NOMO-1 (cell line): ENCODE data around the gene PDS5B.
"Not testable (repeated sequence)": the region's sequence is repeated elsewhere in the genome, so short reads cannot be mapped to it uniquely, and the experiment has no call there.

ENCODE experiments used
- DNase-seq, 2 experiments: peaks; one replicate each; lab custom pipeline; 2025; ENCODE audit not compliant: unreplicated experiment in 2 of 2; lab: John Stamatoyannopoulos, UW

The PDS5B gene

GRCh38 chr13:32721131-32722034 is 135.1 kb downstream of the PDS5B start:
- DNase-seq: not testable (repeated sequence)

DNA sequence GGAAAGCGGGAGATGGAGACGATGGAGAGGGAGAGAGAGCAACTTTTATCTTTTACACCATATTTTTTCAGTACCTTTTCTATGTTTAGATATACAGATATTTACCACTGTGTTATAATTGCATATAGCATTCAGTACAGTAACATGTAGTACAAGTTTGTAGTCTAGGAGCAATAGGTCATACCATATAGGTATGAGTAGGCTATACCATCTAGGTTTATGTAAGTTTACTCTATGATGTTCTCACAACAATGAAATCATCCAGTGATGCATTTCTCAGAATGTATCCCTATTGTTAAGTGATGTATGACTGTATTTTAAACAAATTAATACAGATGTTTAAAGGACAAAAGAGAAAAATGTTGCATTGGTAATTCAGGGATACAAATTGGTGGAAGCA is 136.1 kb downstream of the PDS5B start:
- DNase-seq: no peak

GRCh38 chr13:32723987-32724386 is 137.7 kb downstream of the PDS5B start:
- DNase-seq: no peak

- peak; percentile 14 to 30 for DNase-seq
Observed at GRCh38 chr13:32726374-32727037, 140.3 kb downstream of the PDS5B start.

- DNase-seq: no peak
Observed at GRCh38 chr13:32728327-32728726, 142.1 kb downstream of the PDS5B start.

- DNase-seq: not testable (repeated sequence)
Observed at GRCh38 chr13:32729097-32729496, 142.8 kb downstream of the PDS5B start.

DNA sequence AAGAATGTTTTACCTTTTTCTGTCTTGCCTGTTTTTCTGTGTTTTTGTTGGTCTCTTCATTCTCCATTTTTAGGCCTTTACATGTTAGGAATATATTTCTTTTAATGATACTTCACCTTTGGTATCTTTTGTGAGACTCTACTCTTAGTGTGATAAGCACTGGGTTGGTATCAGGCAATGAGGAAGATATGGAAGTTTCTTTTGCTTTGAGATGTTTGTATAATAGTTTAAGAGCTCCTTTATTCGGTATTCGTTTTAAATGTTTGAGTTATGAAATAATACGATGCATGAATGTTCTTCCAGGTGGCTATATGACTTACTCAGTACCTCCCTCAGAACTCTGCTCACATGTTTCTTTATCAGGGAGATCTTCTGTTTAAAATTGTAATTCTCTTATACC is 144.8 kb downstream of the PDS5B start:
- DNase-seq: no peak

DNA sequence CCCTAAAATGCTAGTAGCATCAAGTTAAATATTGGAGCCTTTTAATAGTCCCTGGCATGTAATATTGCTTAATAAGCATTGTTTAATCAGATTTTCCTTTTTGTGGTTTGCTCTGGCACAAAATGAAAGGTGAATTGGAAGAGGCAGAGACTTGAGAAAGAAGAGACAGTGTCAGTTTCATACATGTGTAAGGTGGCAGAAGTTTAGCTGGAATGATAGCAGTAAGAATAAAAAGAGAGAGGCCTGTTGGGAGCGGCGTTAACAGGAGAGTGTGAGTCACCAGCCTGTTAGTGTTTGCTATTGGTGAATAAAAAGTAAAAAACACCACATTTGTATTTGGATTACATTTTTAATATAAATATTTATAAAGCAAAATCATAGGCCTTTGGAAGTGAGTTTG is 145.3 kb downstream of the PDS5B start:
- DNase-seq: no peak

DNA sequence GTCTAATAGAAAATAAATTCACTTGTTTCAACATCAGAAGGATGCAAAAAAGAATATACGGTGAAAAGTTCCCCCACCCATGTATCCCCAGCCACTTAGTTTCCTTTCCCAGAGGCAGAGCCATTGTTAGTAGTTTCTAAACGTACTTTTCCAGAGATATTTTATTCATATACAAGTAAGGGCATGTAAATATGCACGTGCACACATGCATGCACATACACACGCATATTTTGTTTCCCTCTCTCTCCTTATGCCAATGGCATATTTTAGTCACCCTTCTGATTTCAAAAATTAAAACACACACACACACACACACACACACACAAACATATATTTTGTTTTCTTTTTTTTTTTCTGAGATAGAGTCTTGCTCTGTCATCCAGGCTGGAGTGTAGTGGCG is 147.4 kb downstream of the PDS5B start:
- DNase-seq: no peak

DNA sequence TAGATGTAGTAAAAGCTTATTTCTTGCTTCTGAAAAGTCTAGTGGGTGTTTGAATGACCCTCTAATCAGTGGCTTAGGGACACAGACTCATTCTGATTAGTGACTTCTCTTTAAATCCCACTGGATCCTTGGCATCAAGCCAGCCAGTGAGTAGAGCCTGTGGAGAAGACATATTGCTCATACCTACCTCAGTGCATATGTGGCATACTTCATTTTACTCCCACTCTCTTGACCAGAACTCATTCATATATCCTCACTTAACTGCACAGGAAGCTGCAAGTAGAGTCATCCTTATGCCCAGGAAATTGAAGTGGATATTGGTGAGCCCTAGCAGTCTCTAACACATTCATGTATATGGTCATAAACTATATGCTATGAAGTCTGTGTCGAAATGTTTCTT is 148.3 kb downstream of the PDS5B start:
- DNase-seq: no peak

DNA sequence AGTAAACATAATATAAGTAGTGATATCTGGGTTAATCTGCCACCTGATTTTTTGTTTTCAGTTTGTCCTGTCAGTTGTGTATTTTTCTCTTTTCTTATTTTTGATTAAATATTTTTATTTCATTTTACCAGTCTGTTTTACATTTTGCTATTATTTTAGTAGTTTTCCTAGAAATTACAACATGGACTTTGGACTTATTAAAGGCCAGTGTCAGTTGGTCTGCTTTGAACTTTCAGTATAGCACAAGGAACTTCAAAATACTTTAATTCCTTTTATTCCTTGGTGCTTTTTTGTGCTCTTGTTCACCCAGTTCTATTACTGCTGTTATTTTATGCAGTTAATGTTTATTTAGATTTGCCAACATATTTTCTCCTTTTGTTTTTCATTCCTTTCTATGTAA is 149.6 kb downstream of the PDS5B start:
- DNase-seq: no peak

GRCh38 chr13:32736648-32737047 is 150.4 kb downstream of the PDS5B start:
- DNase-seq: no peak

GRCh38 chr13:32737111-32737571 is 150.9 kb downstream of the PDS5B start:
- peak in 1 of 2 experiments; percentile 37 for DNase-seq

DNA sequence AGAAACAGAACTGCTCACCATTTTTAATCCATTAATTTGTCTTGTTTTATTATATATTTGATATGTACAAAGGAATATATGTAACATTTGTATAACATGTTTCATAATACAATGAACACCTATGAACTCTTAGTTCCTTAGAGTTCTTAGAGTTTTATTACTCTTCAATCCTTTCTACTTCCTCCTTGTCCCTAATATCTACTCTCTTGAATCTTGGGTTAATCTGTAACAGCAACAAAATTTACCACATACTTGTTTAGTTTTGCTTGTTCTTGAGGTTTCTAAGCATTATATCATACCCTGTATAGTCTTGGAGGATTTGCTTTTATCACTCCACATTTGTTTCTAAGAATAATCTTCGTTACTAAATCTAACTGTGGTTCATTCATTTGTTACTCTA is 151.4 kb downstream of the PDS5B start:
- DNase-seq: peak in 1 of 2 experiments; percentile 27

DNA sequence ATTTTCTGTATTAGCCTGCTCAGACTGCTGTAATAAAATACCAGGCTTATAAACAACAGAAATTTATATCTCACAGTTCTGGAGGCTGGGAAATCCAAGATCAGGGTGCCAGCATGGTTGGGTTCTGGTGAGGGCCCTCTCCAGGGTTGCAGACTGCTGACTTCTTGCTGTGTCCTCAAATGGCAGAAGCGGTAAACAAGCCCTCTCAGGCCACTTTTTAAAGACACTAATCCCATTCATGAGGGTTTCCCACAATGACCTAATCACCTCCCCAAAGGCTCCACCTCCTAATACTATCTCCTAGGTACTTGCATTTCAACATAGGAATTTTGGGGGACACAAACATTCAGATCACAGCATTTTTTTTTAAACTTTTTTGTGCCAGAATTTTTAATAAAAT is 159.3 kb downstream of the PDS5B start:
- no peak for DNase-seq

DNA sequence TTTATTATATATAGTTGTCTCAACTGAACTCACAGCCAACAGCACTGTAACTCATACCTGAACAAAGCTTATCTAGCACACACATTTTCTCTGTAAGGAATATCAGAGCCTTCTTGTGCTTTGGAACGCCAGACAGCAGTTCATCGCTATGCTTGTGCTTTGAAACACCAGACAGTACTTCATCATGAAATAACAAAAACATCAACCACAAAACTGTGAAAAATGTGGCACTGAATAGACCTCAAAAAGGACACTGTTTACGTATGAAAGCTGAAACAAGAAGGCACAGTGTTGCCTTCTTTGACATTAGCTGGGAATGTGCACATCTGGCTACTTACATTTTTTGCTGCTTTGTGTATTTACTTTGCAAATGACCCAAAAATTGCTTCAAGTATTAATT is 160.2 kb downstream of the PDS5B start:
- DNase-seq: no peak

DNA sequence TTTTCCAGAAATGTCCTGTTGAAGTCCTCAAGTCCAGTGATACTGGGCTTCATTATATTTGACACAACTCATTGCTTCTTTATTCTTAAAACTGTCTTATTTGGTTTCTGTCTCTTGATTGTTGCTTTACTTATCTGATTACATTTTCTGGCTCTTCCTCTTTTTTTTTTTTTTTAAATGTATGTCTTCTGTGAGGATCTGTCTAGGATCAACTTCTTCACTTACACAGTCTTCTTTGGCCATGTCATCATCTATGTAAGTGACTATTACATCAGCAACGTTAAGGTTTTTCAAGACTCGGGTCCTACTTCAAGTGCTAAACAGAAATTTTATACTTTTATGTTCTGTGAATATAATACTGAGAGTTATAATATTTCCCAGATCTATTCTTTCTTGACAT is 162.1 kb downstream of the PDS5B start:
- no peak for DNase-seq

DNA sequence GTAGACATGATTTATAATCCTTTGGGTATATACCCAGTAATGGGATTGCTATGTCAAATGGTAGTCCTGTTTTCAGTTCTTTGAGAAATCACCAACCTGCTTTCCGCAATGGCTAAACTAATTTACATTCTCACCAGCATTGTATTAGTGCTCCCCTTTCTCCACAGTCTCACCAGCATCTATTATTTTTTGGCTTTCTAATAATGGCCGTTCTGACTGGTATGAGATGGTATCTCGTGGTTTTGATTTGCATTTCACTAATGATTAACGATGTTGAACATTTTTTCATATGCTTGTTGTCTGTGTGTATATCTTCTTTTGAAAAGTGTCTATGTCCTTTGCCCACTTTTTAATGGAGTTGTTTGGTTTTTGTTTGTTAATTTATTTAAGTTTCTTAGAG is 165.1 kb downstream of the PDS5B start:
- no peak for DNase-seq

- DNase-seq: no peak
Observed at GRCh38 chr13:32752311-32752710, 166.1 kb downstream of the PDS5B start.

GRCh38 chr13:32752997-32753606 is 166.8 kb downstream of the PDS5B start:
- no peak for DNase-seq

DNA sequence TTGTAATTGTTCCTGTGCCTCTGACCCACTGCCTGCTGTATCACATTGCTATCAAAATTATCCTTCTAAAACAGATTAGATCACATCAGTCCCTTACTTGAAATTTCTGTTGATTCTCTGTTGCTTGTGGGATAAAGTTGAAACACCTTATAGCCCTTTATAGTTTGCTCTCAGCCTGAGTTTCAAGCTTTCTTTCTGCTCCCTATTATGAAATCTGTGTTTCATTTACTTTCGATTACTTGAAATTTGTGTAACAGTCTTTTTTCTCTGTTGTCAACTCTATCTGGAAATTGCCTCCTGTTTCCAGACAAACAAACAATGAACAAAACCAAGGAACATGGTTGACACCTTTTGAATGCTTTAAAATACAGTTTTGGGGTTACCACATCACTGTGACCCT is 167.9 kb downstream of the PDS5B start:
- no peak for DNase-seq

DNA sequence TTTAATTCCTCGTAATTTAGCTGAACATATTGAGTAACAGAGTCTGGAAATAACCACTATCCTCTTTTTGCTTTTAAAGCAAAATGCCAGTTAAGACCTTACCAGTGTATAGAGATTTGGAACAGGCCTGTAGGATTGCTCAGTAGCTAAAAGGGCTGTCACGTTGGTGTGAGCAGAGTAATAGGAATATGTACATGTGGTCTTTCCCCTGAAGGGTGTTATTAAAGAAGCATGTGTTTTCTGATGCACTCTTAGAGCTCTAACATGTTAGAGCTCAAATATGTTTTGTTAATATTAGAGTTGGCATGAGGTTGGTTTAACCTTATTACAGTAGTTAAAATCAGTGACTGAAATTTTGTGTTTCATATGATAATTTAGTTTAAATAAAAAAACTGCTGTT is 172.9 kb downstream of the PDS5B start:
- no peak for DNase-seq
